Measurements from ENCODE around the gene PRPF38A. TPM values are rescaled to one million over a fixed set of nuclear protein-coding genes. Genes with fewer than 3 reads are reported as not detected.

The PRPF38A gene
- total RNA-seq, 2 experiments from 2014 or later: 87.1 to 92.1 TPM

DNA sequence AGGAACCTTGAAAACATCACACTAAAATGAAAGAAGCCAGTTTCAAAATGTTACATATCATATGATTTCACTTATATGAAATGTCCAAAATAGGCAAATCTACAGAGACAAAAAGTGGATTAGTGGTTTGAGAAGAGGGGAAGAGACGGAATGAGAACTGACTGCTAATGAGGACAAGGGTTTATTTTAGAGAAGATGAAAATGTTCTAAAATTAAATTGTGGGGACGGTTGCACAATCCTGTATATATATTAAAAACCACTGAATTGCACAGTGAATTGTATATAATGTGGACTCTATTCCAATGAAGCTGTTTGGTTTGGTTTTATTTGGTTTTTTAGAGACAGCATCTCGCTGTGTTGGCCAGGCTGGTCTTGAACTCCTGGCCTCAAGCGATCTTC lies 35.6 kb downstream of the PRPF38A start:
- H3K4me3 Mint-ChIP-seq: no peak overlapping the region
- no peaks in the 10 kb centered on the region for H3K27me3 Mint-ChIP-seq
- no peak for DNase-seq
- ATAC-seq (ENCODE audit: low read depth): no peak
- no peaks in the 10 kb centered on the region for H3K4me1 Mint-ChIP-seq
- no peaks in the 10 kb centered on the region for H3K9me3 Mint-ChIP-seq
- H3K27ac Mint-ChIP-seq: no peak overlapping the region
- POLR2A ChIA-PET: no interaction called here
- peaks cover 14% of the 10 kb centered on the region for H3K36me3 Mint-ChIP-seq

DNA sequence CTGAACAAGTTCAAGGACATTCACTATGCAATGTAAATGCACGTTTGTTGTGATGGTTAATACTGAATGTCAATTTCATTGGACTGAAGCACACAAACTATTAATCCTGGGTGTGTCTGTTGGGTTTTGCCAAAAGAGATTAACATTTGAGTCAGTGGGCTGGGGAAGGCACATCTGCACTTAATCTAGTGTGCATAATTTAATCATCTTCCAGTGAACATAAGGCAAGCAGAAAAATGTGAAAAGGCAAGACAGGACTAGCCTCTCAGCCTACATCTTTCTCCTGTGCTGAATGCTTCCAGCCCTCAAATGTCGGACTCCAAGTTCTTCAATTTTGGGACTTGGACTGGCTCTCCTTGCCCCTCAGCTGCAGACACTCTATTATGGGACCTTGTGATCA lies 40.1 kb downstream of the PRPF38A start:
- POLR2A ChIA-PET: no interaction called here
- peaks cover 19% of the 10 kb centered on the region for H3K36me3 Mint-ChIP-seq
- ATAC-seq (ENCODE audit: low read depth) (no peak), DNase-seq (no peak)
- no peaks in the 10 kb centered on the region for H3K9me3 Mint-ChIP-seq
- no peaks in the 10 kb centered on the region for H3K4me1 Mint-ChIP-seq
- H3K4me3 Mint-ChIP-seq: no peak overlapping the region
- no peak overlapping the region for H3K27ac Mint-ChIP-seq
- no peaks in the 10 kb centered on the region for H3K27me3 Mint-ChIP-seq

DNA sequence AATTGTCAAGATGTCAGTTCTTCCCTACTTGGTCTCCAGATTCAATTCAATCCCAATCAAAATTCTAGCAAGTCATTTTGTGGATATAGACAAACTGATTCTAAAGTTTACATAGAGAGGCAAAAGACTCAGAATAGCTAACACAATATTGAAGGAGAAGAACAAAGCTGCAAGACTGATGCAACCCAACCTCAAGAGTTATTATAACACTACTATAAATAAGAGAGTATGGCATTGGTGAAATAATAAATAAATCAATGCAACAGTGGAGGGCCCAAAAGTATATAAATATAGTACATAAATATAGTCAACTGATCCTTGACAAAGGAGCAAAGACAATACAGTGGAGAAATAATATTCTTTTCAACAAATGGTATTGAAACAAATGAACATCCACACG lies 49.7 kb downstream of the PRPF38A start:
- POLR2A ChIA-PET: no interaction called here
- Mint-ChIP-seq H3K27ac (no peak overlapping the region), H3K4me1 (peaks cover 3% of the 10 kb centered on the region), H3K27me3 (no peaks in the 10 kb centered on the region), H3K4me3 (no peak overlapping the region), H3K9me3 (no peaks in the 10 kb centered on the region), H3K36me3 (peaks cover 33% of the 10 kb centered on the region)
- no peak for ATAC-seq (ENCODE audit: low read depth)
- DNase-seq: no peak

DNA sequence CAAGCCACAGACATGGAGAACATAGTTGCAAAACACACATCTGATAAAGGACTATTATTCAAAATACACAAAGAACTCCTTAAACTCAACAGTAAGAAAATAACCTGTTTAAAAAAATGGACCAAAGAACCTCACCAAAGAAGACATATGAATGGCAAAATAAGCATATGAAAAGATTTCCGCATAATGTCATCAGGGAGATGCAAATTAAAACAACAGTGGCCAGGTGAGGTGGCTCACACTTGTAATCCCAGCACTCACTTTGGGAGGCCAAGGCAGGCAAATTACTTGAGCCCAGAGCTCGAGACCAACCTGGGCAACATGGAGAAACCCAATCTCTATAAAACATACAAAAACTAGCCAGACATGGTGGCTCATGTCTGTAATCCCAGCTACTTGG lies 50.4 kb downstream of the PRPF38A start:
- no peak overlapping the region for H3K4me3 Mint-ChIP-seq

DNA sequence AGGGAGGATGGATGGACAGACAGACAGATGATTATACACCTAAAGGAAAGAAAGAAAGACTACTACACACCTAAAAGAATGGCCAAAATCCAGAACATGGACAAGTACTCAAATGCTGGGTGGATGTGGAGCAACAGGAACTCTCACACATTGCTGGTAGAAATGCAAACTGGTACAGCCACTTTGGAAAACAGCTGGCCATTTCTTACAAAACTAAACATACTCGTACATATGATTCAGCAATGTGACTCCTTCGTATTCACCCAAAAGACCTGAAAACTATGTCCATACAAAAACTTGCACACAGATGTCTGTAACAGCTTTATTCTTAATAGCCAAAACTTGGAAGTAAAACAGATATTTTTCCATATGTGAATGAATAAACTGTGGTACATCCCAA lies 51.3 kb downstream of the PRPF38A start:
- DNase-seq: no peak
- Mint-ChIP-seq H3K4me1 (peaks cover 3% of the 10 kb centered on the region), H3K4me3 (no peak overlapping the region), H3K36me3 (peaks cover 35% of the 10 kb centered on the region), H3K27me3 (no peaks in the 10 kb centered on the region), H3K27ac (no peak overlapping the region), H3K9me3 (no peaks in the 10 kb centered on the region)
- POLR2A ChIA-PET: no interaction called here
- ATAC-seq (ENCODE audit: low read depth): no peak

More for the DNA sequence above, 50.4 kb downstream of the PRPF38A start:
- Mint-ChIP-seq H3K36me3 (peaks cover 33% of the 10 kb centered on the region), H3K4me1 (peaks cover 3% of the 10 kb centered on the region), H3K9me3 (no peaks in the 10 kb centered on the region), H3K27me3 (no peaks in the 10 kb centered on the region), H3K27ac (no peak overlapping the region)
- DNase-seq: no peak
- ATAC-seq (ENCODE audit: low read depth): no peak
- POLR2A ChIA-PET: no interaction called here

DNA sequence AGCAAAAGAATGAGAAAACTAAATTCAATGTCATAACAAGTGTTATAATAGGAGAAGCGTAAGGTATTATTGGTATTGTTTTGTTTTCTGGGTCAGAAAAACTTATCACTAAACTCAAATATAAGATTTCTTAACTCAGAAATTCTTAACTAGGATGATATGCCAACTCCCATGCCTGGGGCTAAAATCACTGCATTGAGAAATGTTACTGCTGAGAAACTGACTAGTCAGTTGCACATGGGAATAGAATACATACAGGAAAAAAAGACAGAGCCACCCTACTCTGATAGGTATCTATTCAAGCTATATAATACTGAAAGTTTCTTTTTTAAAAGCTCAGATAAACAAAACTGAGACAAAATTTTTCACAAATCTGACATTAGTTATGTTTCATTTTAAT lies 56.3 kb downstream of the PRPF38A start:
- Mint-ChIP-seq H3K4me1 (no peaks in the 10 kb centered on the region), H3K27ac (no peak overlapping the region), H3K9me3 (no peaks in the 10 kb centered on the region), H3K36me3 (peaks cover 11% of the 10 kb centered on the region), H3K4me3 (no peak overlapping the region), H3K27me3 (no peaks in the 10 kb centered on the region)
- no peak for ATAC-seq (ENCODE audit: low read depth)
- POLR2A ChIA-PET: no interaction called here
- DNase-seq: no peak

DNA sequence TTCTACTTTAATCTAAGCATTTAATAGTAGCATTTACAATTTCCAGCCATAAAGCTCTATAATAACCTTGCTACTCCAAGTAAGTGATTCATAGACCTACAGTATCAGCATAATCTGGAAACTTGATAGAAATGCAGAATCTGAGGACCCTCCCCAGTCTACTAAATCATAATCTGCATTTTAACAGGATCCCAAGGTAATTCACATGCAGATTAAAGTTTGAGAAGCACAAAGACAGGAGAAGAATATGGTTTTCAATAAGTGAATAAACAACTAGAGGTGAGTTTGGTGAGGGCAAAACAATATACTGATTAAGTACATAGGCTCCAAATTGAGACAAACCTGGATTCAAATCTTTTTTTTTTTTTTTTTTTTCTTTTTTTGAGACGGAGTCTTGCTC lies 57.4 kb downstream of the PRPF38A start:
- Mint-ChIP-seq H3K27ac (no peak overlapping the region), H3K9me3 (no peaks in the 10 kb centered on the region), H3K27me3 (no peaks in the 10 kb centered on the region), H3K4me3 (no peak overlapping the region), H3K4me1 (no peaks in the 10 kb centered on the region), H3K36me3 (peaks cover 6% of the 10 kb centered on the region)
- ATAC-seq (ENCODE audit: low read depth) (no peak), DNase-seq (no peak)
- POLR2A ChIA-PET: no interaction called here

DNA sequence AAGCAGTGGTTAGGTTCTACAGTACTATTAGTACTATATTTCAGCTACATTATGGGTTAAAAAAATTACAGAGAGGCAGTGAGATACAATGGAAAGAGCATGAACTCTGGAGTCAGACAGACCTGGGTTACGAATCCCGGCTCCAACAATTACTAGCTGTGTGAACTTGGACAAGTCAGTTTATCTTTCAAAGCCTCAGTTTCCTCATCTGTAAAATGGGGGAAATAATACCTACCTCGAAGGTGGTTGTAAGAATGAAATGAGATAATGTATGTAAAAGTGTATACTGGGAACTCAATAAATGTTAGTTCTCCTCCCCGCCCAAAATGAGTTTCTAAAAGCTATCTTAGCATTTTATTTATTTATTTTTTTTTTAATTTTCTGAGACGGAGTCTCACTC lies 59.5 kb downstream of the PRPF38A start:
- Mint-ChIP-seq H3K9me3 (no peaks in the 10 kb centered on the region), H3K36me3 (peaks cover 6% of the 10 kb centered on the region), H3K4me1 (no peaks in the 10 kb centered on the region), H3K27me3 (no peaks in the 10 kb centered on the region), H3K27ac (no peak overlapping the region), H3K4me3 (no peak overlapping the region)
- ATAC-seq (ENCODE audit: low read depth) (no peak), DNase-seq (no peak)
- POLR2A ChIA-PET: no interaction called here

DNA sequence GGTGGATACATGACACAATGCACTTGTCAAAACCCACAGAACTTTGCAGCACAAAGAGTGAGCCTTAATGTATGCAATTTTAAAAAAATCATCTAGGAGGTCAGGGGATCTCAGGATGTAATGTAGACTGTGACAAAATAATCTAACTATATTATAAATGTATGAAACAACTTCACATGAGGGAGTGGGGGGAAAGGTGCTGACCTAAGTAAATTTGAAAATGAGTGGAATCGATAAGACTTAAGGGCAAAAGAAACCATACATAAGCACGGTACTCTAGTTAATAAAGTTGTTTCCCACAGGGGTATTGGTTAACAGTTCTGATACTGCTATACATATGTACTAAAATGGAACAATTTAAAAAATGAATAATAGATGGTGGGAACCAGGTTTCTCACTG lies 64.7 kb downstream of the PRPF38A start:
- Mint-ChIP-seq H3K36me3 (peaks cover 11% of the 10 kb centered on the region), H3K9me3 (no peaks in the 10 kb centered on the region), H3K27me3 (no peaks in the 10 kb centered on the region), H3K27ac (no peak overlapping the region), H3K4me1 (no peaks in the 10 kb centered on the region), H3K4me3 (no peak overlapping the region)
- no peak for ATAC-seq (ENCODE audit: low read depth)
- POLR2A ChIA-PET: no interaction called here
- DNase-seq: no peak

Other genes with a start within 250 kb of the PRPF38A start
- gene CC2D1B, start 38.4 kb upstream of the PRPF38A start, total RNA-seq: 10 to 100 TPM; 69.3 to 75.6 TPM
- gene ORC1, start 179 bp upstream of the PRPF38A start, total RNA-seq: 10 to 100 TPM; 25.6 to 25.7 TPM
- gene TUT4, start 148.5 kb downstream of the PRPF38A start, total RNA-seq: 100 to 1,000 TPM; 104 to 110 TPM
- 10 to 100 TPM; 13.5 to 13.9 TPM for gene GPX7, start 197.8 kb downstream of the PRPF38A start, total RNA-seq
- gene SHISAL2A, start 228.6 kb downstream of the PRPF38A start, total RNA-seq: 10 to 100 TPM; 27.9 to 28.8 TPM